Activated CD4-positive, alpha-beta T cell treated with anti-CD3 and anti-CD28 coated beads, Interleukin-2, amount 50 U/mL, for 4 hours (primary cell): ENCODE measurements around the gene VEGFA.

ENCODE experiments used
- DNase-seq, 2 experiments: peaks; one replicate each; pipeline ENCODE4 v3.0.0-alpha.2; 2020

VEGFA gene

GRCh38 chr6:43826730-43827129, 56.7 kb downstream of the VEGFA start:
- no peak for DNase-seq

DNA sequence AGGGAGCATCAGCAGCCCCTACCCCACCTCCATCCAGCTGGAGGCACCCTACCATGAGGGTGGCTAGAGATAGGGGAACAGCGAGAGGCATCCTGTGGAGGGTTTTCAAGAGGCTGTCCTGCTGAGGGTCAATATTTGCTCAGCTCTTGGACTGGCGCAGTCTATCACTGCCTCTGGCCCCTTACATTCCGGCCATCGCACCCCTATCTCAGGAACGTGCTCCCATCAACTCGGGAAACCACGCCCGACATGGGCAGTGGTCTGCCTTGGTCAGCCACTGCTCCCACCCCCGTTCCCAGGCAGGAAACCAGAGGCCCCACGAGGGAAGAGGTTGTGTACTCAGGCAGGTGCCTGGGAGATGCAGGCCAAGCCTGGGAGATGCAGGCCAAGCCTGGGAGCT, 57.9 kb downstream of the VEGFA start:
- DNase-seq = no peak

DNA sequence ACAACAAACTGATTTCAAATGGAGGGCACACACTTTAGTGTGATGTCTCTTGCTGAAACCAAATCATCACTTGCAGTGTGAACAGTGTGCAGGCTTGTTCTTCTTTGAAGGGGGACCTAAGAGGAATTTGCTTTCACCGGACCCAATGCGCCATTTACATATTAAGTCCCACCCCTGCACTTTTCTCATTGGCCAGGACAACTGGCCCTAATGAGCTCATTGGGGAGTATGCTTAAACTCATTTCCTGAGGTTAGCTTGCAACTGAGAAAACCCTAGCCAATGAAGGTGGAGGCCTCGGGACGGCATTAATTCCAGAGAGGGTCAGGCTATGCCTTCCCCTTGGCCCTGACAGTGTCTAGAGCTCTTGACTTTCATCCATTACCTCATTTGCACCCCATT, 58.7 kb downstream of the VEGFA start:
- DNase-seq = no peak

- no peak for DNase-seq
Observed at GRCh38 chr6:43829470-43829869, 59.5 kb downstream of the VEGFA start.

DNA sequence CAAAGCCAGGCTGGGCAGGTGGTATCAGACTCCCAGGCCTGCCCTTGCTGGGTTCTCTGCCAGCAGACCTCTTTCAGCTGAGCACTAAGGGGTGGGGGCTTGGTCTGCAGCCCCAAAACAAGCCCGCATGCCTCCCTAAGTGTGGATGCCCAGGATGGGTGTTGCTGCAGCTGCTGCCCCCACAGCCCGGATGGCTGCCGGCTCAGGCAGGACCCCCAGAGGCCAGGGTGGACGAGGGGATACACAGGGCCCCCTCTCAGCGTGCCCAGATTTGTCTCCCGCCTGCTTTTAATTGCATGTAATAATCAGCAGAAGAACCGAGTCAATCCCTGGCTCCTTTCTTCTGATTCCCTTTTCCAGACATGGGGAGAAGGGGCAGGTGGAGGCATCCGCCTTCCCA, 60.8 kb downstream of the VEGFA start:
- no peak for DNase-seq

DNA sequence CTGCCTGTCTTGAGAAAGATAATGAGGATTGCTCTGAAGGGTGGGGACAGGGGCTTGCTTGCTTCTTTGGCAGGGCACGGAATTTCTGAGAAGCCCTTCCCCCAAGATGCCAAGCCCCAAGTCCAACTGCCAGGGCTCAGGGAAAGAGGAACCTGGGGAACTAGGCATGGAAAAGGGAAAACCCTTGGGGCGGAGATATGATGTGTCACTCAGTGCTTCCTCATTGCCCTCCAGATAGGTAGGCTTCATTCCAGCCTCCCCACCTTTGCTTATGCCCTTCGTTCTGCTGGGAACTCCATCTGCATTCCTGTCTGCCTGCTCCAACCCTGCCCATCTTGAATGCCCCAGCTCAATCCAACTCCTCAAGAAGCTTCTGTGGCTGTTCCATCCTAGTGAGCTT, 61.2 kb downstream of the VEGFA start:
- no peak for DNase-seq

- no peak for DNase-seq
Observed at GRCh38 chr6:43833223-43833995, 63.4 kb downstream of the VEGFA start.

GRCh38 chr6:43833996-43834390, 64.0 kb downstream of the VEGFA start:
- no peak for DNase-seq

- DNase-seq = no peak
Observed at GRCh38 chr6:43834528-43835155, 64.6 kb downstream of the VEGFA start.

GRCh38 chr6:43835872-43836419, 65.9 kb downstream of the VEGFA start:
- DNase-seq = no peak
